Measurements from ENCODE around the gene ADGRF4.

DNA sequence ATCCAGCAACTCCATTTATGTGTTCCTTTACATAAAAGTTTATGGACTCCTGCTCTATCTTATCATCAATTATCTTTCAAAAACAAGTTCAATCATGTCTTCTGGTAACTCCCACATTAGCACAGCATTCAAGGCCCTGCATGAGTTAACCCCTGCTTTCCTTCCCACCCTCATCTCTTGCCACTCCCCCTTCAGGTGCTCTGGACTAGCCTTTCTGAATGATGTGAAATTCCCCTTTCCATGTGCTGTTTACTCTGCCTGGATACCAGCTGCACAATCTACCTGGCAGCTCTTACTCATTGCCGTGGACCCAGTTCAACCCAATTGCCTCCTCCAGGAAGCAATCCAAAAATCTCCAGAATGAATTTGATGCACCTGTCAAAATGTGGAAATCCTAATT is 11.9 kb downstream of the ADGRF4 start:
- TF ChIP-seq FOXK2 (IDR thresholded peaks at IDR 0.05) (no peak), FOXM1 (IDR thresholded peaks at IDR 0.05; ENCODE audit: borderline replicate concordance) (no peak), SP1 (IDR thresholded peaks at IDR 0.05) (no peak), BHLHE40 (IDR thresholded peaks at IDR 0.05; ENCODE audit: borderline replicate concordance) (no peak), ELF4 (IDR thresholded peaks at IDR 0.05) (no peak), LEF1 (IDR thresholded peaks at IDR 0.05; ENCODE audit: borderline replicate concordance) (no peak), FOXA1 (IDR thresholded peaks at IDR 0.05) (no peak), ZNF384 (IDR thresholded peaks at IDR 0.05) (no peak), TARDBP (IDR thresholded peaks at IDR 0.05) (no peak), ARNT (IDR thresholded peaks at IDR 0.05) (no peak), HDGF (IDR thresholded peaks at IDR 0.05; ENCODE audit: borderline replicate concordance) (no peak)
- TF ChIP-seq, protein P1, sequence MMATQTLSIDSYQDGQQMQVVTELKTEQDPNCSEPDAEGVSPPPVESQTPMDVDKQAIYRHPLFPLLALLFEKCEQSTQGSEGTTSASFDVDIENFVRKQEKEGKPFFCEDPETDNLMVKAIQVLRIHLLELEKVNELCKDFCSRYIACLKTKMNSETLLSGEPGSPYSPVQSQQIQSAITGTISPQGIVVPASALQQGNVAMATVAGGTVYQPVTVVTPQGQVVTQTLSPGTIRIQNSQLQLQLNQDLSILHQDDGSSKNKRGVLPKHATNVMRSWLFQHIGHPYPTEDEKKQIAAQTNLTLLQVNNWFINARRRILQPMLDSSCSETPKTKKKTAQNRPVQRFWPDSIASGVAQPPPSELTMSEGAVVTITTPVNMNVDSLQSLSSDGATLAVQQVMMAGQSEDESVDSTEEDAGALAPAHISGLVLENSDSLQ (IDR thresholded peaks at IDR 0.05), result no peak

All from HEK293T (cell line).